GM12878 (cell line): ENCODE measurements around the gene CLEC16A. TPM values are rescaled to one million over a fixed set of nuclear protein-coding genes. Genes with fewer than 3 reads are reported as not detected.

Experiments used
- BHLHE40 ChIP-seq, 2 experiments: fragments of 450-650 bp in 1 of 2; IDR thresholded peaks; 2 replicates each; pipeline ENCODE4 v1.6.1; 2011 to 2017; ENCODE audit warnings: low read depth in 2 of 2, borderline replicate concordance in 1 of 2, improper control_type of control experiment in 1 of 2, low read length in 1 of 2, mild to moderate bottlenecking in 1 of 2
- BRCA1 ChIP-seq: IDR thresholded peaks from 2 replicates; pipeline ENCODE4 v1.6.1; 2011; ENCODE audit warnings: low read depth, low read length, improper control_type of control experiment
- CHD1 ChIP-seq: IDR thresholded peaks from 2 replicates; pipeline ENCODE4 v1.6.1; 2012; ENCODE audit warnings: low read depth, low read length, improper control_type of control experiment
- CHD2 ChIP-seq: IDR thresholded peaks from 2 replicates; pipeline ENCODE4 v1.6.1; 2011; ENCODE audit warnings: low read depth, low read length, improper control_type of control experiment, borderline replicate concordance
- ESRRA ChIP-seq: IDR thresholded peaks from 2 replicates; pipeline ENCODE4 v1.6.1; 2012; ENCODE audit warnings: mild to moderate bottlenecking, low read length, improper control_type of control experiment
- POLR2A ChIP-seq: IDR thresholded peaks from 2 replicates; pipeline ENCODE4 v1.6.1; 2011; ENCODE audit warnings: low read depth, mild to moderate bottlenecking, low read length
- SMAD5 ChIP-seq: IDR thresholded peaks from 2 replicates; pipeline ENCODE4 v1.6.1; 2016; ENCODE audit warnings: antibody characterized with exemption, low read depth
- SMARCA5 ChIP-seq: fragments of 450-650 bp; IDR thresholded peaks from 2 replicates; pipeline ENCODE4 v1.6.1; 2017; ENCODE audit warnings: mild to moderate bottlenecking
- ZNF217 ChIP-seq: fragments of 450-650 bp; IDR thresholded peaks from 2 replicates; pipeline ENCODE4 v1.6.1; 2017; ENCODE audit warnings: antibody characterized with exemption, mild to moderate bottlenecking
- polyA plus RNA-seq, 11 experiments: library from polyadenylated mRNA; depleted of rRNA in 4 of 11; unstranded in 6 of 11; stranded (reverse) in 5 of 11; fragments of >200 nt; fragmentation: Nextera tagmentation in 4 of 11; fragmentation: Illumina TruSeq in 1 of 11; extraction: Ambion mirVana in 4 of 11; extraction: Trizol in 1 of 11; gene quantifications; 1 replicate in 1 of 11; 2 replicates in 10 of 11; pipeline versions ENCODE4 v1.2.1 to v1.2.3, GENCODE V29; 2011 to 2016; ENCODE audit warnings: inconsistent platforms in 2 of 11, missing spikeins in 2 of 11, low read depth in 1 of 11
- total RNA-seq, 4 experiments: library from RNA; depleted of rRNA in 3 of 4; stranded (reverse); fragments of >200 nt in 3 of 4; fragmentation: Illumina TruSeq in 1 of 4; extraction: Trizol in 1 of 4; gene quantifications; 2 replicates each; pipeline versions ENCODE4 v1.2.1 to v1.2.3, GENCODE V29; 2013 to 2021
- TF ChIP-seq, protein P1 (sequence below): fragments of 450-650 bp; IDR thresholded peaks from 2 replicates; pipeline ENCODE4 v1.6.1; 2017; ENCODE audit warnings: mild to moderate bottlenecking, moderate library complexity
- TF ChIP-seq, protein P2 (sequence below): IDR thresholded peaks from 2 replicates; pipeline ENCODE4 v1.6.1; 2011; ENCODE audit warnings: borderline replicate concordance, low read depth, mild to moderate bottlenecking, moderate library complexity, low read length; ENCODE audit not compliant: insufficient read depth, poor library complexity, severe bottlenecking
- TF ChIP-seq, protein P3 (sequence below): fragments of 450-650 bp; formaldehyde crosslinking; IDR thresholded peaks from 2 replicates; pipeline ENCODE4 v1.4.0; 2020; ENCODE audit warnings: mild to moderate bottlenecking, moderate library complexity
- TF ChIP-seq, protein P4 (sequence below): fragments of 450-650 bp; IDR thresholded peaks from 2 replicates; pipeline ENCODE4 v1.6.1; 2017; ENCODE audit warnings: low read depth, mild to moderate bottlenecking, moderate library complexity
- TF ChIP-seq, protein P5 (sequence below): fragments of 450-650 bp; formaldehyde crosslinking; IDR thresholded peaks from 2 replicates; pipeline ENCODE4 v1.5.0; 2022; ENCODE audit warnings: mild to moderate bottlenecking, missing genetic modification characterization

Gene CLEC16A
- total and polyA plus RNA-seq, 10 of the 15 experiments (the other 5 are each of a cell fraction or from before 2014, with no cell fraction given), result 1.5 to 28.8 (median 19.2) TPM

DNA sequence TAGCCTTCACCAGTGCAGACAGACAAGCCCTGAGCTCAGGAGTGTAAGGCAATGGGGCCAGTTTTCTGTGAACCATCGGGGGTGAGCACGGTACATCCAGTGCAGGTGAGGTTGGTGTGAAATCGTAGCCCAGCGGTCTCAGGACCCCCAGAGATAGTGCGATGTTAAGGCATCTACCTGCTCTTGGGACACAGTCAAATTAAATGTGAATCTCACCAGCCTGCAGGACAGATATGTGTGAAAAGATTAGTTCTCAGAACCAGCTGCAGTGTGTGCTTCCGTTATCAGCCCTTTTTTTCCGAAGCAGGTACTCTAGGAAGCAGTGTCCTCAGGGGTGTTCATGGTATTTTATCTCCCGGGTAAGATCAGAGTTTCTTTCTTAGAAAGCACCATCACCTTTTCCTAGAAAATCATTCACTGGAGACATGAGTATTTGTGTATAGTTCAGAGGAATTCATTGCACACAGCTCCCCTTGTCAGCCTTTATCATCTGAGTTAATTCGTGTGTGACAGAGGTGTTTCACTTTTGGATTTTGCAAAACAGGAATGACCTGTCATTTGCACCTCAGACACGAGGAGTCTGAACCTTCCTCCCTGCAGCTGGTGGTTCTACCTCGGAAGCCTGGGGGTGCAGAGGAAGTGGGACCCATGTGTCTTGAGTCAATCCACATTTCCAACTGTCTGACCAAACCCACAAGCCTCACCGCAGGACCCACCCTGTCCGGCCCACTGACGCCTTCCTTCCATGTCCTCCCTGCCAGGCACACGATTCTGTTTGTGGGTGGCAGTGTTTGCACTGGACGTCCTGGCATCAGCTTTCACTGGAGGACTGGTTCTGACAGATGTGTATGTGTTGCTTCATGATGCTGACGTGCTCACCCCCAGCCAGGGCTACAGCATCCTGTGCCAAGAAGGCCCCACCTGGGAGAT is 107.8 kb downstream of the CLEC16A start (continued):
- TF ChIP-seq, protein P1, sequence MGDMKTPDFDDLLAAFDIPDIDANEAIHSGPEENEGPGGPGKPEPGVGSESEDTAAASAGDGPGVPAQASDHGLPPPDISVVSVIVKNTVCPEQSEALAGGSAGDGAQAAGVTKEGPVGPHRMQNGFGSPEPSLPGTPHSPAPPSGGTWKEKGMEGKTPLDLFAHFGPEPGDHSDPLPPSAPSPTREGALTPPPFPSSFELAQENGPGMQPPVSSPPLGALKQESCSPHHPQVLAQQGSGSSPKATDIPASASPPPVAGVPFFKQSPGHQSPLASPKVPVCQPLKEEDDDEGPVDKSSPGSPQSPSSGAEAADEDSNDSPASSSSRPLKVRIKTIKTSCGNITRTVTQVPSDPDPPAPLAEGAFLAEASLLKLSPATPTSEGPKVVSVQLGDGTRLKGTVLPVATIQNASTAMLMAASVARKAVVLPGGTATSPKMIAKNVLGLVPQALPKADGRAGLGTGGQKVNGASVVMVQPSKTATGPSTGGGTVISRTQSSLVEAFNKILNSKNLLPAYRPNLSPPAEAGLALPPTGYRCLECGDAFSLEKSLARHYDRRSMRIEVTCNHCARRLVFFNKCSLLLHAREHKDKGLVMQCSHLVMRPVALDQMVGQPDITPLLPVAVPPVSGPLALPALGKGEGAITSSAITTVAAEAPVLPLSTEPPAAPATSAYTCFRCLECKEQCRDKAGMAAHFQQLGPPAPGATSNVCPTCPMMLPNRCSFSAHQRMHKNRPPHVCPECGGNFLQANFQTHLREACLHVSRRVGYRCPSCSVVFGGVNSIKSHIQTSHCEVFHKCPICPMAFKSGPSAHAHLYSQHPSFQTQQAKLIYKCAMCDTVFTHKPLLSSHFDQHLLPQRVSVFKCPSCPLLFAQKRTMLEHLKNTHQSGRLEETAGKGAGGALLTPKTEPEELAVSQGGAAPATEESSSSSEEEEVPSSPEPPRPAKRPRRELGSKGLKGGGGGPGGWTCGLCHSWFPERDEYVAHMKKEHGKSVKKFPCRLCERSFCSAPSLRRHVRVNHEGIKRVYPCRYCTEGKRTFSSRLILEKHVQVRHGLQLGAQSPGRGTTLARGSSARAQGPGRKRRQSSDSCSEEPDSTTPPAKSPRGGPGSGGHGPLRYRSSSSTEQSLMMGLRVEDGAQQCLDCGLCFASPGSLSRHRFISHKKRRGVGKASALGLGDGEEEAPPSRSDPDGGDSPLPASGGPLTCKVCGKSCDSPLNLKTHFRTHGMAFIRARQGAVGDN, result 0 out of 2 replicates have a peak, but pooled peaks have one; percentile 32
- TF ChIP-seq, protein P2, sequence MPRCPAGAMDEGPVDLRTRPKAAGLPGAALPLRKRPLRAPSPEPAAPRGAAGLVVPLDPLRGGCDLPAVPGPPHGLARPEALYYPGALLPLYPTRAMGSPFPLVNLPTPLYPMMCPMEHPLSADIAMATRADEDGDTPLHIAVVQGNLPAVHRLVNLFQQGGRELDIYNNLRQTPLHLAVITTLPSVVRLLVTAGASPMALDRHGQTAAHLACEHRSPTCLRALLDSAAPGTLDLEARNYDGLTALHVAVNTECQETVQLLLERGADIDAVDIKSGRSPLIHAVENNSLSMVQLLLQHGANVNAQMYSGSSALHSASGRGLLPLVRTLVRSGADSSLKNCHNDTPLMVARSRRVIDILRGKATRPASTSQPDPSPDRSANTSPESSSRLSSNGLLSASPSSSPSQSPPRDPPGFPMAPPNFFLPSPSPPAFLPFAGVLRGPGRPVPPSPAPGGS, result no peak
- TF ChIP-seq, protein P3, sequence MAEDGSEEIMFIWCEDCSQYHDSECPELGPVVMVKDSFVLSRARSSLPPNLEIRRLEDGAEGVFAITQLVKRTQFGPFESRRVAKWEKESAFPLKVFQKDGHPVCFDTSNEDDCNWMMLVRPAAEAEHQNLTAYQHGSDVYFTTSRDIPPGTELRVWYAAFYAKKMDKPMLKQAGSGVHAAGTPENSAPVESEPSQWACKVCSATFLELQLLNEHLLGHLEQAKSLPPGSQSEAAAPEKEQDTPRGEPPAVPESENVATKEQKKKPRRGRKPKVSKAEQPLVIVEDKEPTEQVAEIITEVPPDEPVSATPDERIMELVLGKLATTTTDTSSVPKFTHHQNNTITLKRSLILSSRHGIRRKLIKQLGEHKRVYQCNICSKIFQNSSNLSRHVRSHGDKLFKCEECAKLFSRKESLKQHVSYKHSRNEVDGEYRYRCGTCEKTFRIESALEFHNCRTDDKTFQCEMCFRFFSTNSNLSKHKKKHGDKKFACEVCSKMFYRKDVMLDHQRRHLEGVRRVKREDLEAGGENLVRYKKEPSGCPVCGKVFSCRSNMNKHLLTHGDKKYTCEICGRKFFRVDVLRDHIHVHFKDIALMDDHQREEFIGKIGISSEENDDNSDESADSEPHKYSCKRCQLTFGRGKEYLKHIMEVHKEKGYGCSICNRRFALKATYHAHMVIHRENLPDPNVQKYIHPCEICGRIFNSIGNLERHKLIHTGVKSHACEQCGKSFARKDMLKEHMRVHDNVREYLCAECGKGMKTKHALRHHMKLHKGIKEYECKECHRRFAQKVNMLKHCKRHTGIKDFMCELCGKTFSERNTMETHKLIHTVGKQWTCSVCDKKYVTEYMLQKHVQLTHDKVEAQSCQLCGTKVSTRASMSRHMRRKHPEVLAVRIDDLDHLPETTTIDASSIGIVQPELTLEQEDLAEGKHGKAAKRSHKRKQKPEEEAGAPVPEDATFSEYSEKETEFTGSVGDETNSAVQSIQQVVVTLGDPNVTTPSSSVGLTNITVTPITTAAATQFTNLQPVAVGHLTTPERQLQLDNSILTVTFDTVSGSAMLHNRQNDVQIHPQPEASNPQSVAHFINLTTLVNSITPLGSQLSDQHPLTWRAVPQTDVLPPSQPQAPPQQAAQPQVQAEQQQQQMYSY, result no peak
- TF ChIP-seq SMAD5, result no peak
- no peak for TF ChIP-seq BHLHE40 (IDR thresholded peaks at IDR 0.05; ENCODE audit: borderline replicate concordance in 1 of 2, low read depth in 2 of 2, low read length in 1 of 2)
- TF ChIP-seq BRCA1, result no peak
- TF ChIP-seq ESRRA, result no peak
- no peak for TF ChIP-seq POLR2A
- TF ChIP-seq, protein P4, sequence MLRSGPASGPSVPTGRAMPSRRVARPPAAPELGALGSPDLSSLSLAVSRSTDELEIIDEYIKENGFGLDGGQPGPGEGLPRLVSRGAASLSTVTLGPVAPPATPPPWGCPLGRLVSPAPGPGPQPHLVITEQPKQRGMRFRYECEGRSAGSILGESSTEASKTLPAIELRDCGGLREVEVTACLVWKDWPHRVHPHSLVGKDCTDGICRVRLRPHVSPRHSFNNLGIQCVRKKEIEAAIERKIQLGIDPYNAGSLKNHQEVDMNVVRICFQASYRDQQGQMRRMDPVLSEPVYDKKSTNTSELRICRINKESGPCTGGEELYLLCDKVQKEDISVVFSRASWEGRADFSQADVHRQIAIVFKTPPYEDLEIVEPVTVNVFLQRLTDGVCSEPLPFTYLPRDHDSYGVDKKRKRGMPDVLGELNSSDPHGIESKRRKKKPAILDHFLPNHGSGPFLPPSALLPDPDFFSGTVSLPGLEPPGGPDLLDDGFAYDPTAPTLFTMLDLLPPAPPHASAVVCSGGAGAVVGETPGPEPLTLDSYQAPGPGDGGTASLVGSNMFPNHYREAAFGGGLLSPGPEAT, result no peak
- TF ChIP-seq CHD2, result no peak
- TF ChIP-seq, protein P5, sequence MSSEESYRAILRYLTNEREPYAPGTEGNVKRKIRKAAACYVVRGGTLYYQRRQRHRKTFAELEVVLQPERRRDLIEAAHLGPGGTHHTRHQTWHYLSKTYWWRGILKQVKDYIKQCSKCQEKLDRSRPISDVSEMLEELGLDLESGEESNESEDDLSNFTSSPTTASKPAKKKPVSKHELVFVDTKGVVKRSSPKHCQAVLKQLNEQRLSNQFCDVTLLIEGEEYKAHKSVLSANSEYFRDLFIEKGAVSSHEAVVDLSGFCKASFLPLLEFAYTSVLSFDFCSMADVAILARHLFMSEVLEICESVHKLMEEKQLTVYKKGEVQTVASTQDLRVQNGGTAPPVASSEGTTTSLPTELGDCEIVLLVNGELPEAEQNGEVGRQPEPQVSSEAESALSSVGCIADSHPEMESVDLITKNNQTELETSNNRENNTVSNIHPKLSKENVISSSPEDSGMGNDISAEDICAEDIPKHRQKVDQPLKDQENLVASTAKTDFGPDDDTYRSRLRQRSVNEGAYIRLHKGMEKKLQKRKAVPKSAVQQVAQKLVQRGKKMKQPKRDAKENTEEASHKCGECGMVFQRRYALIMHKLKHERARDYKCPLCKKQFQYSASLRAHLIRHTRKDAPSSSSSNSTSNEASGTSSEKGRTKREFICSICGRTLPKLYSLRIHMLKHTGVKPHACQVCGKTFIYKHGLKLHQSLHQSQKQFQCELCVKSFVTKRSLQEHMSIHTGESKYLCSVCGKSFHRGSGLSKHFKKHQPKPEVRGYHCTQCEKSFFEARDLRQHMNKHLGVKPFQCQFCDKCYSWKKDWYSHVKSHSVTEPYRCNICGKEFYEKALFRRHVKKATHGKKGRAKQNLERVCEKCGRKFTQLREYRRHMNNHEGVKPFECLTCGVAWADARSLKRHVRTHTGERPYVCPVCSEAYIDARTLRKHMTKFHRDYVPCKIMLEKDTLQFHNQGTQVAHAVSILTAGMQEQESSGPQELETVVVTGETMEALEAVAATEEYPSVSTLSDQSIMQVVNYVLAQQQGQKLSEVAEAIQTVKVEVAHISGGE (CRISPR knock-in tag), result no peak
- no peak for TF ChIP-seq ZNF217
- no peak for TF ChIP-seq SMARCA5
- TF ChIP-seq CHD1, result no peak
